HG02943 (cell line): ENCODE results near the gene SLC4A2.
A peak's percentile ranks its signal among the peaks of the same experiment; 100 is the strongest.
"Not testable (repeated sequence)": the region's sequence is repeated elsewhere in the genome, so short reads cannot be mapped to it uniquely, and the experiment has no call there.

Source experiments
- ATAC-seq: cut with Tn5 transposase; IDR thresholded peaks from one replicate; pipeline ENCODE4 v1.9.1; 2021; ENCODE audit warnings: mild to moderate bottlenecking, low read depth, moderate library complexity; ENCODE audit not compliant: unreplicated experiment

The SLC4A2 gene

DNA sequence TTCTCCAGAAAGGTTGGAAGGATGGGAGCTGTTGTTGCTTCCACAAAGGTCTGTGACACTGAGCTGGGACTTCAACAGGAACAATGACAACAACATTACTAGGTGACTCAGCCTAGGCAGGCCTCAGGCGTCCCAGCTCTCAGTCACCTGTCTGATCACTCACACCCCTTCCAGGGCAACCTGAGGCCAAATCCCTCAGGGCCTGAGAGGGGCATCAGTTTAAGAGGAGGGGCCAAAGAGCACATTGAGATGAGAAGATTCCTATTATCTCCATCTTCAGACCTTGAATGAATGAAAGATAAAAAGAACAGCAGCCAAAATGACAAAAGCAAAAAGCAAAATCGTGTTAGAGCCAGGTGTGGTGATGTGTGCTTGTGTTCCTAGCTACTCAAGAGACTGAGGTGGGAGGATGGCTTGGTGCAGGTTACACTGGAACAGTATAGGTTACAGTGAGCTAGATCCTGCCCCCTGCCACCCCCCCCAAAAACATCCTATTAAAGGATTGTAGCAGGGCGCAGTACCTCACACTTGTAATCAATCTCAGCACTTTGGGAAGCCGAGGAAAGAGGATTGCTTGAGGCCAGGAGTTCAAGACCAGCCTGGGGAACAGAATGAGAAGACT is 34.8 kb upstream of the SLC4A2 start, which contains the start of gene ATG9B:
Gene ATG9B (minus strand): TSS at position 60 of the 622 bp plus-strand sequence. CDS start 71 bp downstream, outside the sequence.
- no peak for ATAC-seq

DNA sequence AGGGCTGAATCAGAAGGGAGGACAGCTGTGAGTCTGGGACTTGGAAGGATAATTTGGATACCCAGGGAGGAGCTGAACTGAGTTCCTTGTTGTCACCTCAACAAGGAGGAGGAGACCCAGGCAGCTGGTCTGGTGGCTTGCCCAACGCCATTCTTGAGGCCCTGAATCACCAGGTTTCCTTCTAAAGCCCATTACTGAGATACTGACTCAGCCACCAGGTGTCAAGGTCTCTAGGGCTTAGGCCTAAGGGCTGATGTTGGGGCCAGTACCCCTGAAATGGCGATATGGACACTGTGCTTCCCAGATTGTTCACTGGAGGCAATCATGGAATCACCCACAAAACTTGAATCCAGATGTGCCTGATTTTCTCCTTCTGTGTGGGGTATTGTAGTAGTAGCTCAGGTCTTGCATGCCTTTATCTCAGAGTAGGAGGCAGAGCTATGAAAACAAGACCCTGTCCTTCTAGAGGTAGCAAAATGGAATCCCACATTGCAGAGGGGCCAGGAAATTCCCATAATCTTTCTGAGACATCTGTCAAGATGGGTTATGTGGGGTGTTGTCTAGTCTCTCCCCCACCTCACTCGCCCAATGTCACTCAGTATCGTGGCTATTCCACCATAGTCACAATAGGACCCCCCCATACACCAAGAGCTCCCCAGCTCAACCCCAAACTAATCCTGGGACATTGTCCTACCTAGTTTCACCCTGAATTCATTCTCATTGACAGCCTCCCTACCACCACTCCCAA is 33.3 kb upstream of the SLC4A2 start:
- ATAC-seq = no peak

DNA sequence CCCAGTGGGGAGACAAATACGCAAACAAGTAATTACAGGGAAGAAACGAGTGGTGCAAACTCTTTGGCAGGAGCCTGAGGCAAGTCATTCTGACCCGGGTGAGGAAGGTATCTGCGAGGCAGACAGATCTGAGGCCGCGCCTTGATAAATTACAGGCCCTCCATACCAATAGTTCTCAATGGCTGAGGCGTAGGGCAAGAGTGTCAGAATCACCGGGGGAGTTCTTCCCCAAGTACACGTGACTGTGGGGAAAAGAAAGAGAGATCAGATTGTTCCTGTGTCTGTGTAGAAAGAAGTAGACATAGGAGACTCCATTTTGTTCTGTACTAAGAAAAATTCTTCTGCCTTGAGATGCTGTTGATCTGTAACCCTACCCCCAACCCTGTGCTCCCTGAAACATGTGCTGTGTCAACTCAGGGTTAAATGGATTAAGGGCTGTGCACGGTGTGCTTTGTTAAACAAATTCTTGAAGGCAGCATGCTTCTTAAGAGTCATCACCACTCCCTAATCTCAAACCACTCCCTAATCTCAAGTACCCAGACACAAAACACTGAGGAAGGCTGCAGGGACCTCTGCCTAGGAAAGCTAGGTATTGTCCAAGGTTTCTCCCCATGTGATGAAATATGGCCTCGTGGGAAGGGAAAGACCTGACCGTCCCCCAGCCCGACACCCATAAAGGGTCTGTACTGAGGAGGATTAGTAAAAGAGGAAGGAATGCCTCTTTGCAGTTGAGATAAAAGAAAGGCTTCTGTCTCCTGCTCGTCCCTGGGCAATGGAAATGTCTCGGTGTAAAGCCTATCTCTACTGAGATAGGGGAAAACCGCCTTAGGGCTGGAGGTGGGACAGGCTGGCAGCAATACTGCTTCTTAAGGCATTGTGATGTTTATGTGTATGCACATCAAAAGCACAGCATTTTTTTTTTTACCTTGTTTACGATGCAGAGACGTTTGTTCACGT is 32.3 kb upstream of the SLC4A2 start:
- ATAC-seq = not testable (repeated sequence)

DNA sequence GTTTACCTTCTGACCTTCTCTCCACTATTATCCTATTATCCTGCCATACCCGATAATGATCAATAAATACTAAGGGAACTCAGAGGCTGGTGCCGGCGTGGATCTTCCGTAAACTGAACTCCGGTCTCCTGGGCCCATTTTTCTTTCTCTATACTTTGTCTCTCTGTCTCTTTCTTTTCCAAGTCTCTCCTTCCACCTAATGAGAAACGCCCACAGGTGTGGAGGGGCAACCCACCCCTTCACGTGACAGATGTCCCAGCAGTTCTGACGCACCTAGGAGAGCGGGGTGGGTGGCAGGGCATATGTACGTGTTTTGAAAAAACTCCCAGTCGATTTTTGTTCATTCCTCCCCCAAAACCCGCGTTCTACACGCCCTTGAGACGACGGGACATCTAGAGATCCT is 31.7 kb upstream of the SLC4A2 start:
- peak; percentile 2 for ATAC-seq

DNA sequence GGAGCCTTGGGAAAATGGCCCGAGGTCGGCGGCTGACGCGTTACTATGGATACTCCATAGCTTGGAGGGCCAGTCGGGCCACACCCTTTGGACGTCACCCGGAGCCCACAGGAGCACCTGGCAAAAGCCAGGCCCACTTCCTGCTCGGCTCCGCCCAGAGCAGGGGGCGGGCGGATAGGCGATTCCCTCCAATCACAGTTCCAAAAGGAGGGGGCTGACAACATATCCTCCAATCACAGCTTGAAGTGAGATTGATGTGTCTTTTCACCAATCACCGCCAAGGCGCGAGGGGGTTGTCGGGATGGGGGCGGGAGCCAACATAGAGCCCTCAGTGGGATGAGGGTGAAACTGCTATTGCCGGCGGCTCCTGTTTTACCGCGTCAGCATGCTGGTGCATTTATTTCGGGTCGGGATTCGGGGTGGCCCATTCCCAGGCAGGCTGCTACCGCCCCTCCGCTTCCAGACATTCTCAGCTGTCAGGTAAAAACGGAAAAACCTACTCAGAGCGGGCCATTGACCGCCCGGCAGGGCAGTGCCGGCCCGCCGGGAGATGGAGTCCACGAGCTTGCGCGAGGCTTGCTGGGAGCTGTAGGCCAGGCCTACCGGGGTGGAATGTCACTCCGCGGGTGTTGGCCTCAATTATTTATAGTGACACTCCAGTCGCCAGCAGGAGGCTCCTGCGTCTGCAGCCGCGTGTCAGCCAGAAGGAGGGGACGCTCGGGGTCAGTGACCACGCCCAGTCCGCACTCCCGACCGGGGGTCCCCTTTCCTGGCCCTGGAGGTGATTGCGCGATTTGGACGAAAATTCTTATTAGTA is 31.1 kb upstream of the SLC4A2 start, which contains the start of gene ABCB8:
Gene ABCB8 (plus strand): TSS at position 320 of the 817 bp plus-strand sequence. CDS start 66 bp downstream, at position 386.
- peak; percentile 94 for ATAC-seq

DNA sequence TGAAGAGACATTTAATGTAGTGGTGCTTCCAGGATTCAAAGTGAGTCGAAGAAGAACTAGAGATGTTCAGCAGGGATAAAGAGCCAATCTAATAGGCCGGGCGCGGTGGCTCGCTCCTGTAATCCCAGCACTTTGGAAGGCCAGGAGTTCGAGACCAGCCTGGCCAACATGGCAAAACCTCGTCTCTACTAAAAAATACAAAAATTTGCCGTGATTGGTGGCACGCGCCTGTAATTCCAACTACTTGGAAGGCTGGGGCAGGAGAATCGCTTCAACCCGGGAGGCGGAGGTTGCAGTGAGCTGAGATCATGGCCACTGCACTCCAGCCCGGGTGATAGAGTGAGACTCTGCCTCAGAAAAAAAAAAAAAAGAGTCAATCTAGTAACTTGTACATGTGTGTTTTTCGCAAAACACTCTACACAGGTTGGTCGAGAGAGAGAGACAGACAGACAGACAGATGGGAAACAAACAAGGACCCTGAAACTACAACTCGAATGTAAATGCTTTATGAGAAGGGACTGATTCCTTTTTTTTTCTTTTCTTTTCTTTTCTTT is 30.4 kb upstream of the SLC4A2 start:
- no peak for ATAC-seq

DNA sequence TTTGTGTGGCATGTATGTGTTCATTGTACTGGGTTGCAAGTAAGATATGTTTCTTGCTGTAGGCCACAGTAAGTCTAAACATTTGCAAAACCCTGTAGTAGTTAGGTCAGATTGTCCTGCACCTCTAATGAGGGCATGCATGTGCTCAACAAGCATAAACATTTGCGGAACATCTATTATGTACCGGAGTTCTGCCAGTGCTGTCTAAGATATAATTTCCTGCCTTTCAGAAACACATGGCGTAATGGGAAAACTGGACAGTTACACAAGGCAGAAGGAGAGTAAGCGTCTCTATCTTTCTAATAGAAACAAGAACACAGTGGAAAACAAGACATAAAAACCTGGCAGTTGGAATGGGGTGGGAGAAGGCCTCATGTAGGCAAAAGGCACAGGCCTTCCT is 28.4 kb upstream of the SLC4A2 start:
- no peak for ATAC-seq

DNA sequence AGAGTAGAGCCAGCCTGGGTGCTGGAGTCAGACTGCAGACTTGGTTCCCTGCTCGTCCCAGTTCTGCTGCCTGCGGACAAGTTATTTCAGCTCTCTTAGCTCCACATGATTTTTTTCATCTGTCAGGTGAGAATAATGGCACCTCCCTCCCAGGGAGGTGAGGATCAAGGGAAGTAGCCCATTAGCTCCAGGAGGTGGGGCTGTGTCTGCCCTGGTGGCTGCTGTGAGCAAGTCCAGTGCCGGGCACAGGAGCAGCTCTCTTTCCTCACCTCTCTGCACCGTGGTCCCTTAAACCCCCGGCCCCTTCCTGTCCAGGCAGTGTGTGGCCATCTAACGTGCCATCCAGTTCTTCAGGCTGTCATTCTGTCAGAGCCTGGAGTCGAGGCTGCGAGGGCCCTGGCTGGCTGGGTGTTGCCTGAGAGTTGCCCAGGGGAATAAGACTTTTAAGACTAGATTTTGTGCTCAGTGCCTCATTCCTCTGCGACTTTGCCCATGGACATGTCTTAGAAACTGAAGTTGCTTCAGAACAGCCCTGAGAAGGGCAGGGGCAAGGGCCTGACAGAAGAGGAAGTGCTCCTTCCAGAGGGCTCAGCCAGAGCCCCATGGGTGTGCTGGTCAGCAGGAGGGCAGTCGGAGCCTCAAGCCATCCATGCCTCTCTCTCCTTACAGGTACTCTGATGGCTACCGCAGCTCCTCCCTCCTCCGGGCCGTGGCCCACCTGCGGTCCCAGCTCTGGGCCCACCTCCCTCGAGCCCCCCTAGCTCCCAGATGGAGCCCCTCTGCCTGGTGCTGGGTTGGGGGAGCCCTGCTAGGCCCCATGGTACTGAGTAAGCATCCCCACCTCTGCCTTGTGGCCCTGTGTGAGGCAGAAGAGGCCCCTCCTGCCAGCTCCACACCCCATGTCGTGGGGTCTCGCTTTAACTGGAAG is 26.2 kb upstream of the SLC4A2 start:
- no peak for ATAC-seq

DNA sequence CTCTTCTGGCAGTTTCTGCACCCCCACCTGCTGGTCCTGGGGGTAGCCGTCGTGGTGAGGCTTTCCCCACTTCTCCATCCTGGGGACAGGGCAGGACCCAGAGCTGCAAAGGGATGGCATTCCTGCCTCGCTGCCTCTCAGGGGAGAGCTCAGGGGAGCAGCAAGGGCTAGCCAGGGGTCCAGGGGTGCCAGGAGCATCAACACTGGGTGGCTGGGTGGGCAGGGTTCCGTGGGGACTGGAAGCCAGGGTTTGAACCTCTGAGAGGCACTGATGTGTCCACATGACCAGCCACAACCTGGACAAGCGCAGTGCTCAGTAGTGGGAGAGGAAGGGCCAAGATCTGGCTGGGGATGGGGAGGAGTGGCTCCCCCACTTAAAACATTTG is 25.5 kb upstream of the SLC4A2 start:
- ATAC-seq = no peak

DNA sequence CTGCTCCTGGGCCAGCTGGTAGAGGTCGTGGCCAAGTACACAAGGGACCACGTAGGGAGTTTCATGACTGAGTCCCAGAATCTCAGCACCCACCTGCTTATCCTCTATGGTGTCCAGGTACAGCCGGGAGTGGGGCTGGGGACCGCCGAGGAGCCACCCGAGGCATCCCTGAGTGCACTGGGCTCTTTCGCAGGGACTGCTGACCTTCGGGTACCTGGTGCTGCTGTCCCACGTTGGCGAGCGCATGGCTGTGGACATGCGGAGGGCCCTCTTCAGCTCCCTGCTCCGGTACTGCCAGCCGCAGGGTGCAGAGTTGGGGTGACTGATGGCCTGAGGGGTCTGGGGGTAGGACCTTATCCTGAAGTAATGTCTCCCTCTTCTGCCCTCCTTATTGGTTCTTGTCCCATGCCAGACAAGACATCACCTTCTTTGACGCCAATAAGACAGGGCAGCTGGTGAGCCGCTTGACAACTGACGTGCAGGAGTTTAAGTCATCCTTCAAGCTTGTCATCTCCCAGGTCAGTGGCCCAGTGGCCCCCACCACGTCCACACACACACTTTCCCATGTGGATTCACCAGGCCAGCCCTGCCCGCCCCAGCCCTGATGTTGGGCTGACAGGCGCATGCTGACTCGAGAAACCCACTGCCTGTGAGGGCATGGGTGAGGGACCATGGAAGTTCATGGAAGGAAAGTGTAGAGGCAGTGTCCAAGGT is 24.9 kb upstream of the SLC4A2 start:
- ATAC-seq = no peak

DNA sequence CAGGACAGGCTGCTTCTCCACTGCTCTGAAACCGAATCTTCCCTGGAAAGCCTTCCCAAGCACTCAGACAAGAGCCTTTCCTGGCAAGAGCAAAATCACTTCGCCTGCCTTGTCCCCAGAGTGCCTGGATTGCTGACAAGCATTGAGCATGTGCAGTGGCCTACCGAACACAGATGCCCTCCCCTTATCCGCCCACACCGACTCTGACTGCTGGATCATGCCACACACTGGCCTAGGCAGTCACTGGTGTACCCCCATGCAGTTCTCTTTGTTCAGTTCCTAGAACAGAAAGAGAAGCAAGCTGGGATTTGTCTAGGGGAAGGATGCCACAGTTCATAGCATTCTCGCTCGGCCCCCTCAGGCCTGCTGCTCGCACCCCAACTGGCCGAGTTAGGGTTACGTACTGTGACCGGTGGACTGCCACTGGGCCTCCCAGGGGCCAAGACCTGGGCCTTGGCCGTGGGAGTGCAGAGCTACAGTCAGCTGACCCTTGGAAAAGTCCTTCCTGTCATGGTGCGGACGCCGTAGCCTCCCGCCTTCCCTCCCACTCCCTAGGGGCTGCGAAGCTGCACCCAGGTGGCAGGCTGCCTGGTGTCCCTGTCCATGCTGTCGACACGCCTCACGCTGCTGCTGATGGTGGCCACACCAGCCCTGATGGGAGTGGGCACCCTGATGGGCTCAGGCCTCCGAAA is 24.2 kb upstream of the SLC4A2 start:
- no peak for ATAC-seq

DNA sequence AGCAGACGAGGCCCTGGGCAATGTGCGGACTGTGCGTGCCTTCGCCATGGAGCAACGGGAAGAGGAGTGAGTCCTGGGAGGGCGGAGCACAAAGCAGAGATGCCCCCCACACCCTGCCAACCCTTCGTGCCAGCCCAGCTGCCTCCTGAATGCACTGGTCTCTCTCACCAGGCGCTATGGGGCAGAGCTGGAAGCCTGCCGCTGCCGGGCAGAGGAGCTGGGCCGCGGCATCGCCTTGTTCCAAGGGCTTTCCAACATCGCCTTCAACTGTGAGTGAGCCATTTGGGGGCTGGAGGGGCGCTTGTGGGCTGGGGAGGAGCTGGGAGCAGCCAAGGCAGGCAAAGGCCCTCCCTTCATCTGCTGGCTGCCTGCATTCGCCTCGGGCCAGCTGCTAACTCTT is 23.5 kb upstream of the SLC4A2 start:
- no peak for ATAC-seq

DNA sequence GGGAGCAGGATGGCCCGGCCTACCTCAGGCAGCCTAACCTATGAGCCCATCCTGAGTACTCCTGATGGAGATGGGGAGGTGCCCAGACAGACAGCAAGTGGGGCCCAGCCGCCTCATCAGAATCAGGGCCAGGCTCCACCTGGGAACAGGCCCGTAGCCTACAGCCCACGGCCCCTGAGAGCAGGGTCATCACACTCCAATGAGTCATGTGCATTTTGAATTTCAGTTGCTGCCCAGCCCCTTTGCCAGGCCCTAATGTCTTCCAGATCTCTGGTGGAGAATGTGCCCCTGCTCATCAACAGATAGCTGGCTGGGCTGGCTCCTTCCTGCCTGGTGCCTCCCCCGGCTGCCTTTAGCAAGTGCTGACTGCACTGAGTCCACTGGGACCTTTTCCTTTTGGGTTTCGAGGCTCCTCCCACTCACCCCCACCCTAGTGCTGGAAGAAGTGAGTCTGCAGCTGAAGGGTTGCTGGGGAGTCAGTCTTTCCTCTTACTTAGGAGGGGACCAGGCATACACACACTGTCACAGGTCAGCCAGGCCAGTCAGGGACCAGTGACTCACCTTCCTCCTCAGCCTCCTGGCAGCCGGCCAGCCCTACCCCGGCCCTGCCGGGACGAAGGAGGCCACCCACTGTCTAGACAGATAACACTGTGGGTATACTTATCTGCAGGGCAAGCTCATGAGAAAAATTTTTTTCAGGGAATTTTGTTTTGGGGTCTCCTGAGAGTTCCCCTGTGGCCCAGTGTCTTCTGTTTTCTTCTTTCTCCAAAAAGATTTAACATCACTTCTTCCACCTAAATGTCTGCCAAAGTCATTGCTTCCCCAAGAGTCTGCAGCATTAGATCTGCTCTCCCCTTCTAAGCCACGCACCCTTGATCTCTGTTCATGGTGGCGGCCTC is 20.2 kb upstream of the SLC4A2 start:
- no peak for ATAC-seq

DNA sequence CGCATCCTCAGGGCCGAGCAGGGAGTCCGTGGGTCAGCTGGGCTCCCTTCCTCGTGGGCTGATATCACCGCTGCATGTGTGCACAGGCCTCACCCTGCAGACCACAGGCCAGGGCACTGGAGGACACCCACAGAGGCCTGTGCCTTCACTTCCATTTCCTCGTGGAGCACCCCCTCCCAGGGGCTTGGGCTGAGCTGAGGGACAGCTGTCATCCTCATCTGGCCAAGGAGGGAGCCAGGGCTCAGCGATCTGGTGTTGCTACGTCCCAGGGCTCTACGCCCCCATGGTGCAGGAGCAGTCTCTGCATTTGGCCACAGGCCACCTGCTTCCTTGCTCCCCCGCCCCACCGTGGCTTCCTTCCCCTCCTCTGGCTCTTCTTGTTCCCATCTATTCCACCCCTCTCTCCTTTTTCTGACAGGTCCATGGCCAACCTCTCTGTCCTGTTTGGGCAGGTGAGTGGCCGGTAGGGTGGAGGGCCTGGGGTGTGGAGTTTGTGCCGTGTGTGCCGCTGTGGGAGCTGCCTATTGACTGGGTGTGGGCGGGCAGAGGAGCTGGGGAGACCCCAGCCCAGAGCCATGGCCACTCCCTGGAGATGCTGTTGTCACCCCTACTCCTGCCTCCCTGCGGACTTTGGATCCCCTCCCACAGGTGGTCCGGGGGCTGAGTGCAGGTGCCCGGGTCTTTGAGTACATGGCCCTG is 19.4 kb upstream of the SLC4A2 start:
- ATAC-seq = no peak

DNA sequence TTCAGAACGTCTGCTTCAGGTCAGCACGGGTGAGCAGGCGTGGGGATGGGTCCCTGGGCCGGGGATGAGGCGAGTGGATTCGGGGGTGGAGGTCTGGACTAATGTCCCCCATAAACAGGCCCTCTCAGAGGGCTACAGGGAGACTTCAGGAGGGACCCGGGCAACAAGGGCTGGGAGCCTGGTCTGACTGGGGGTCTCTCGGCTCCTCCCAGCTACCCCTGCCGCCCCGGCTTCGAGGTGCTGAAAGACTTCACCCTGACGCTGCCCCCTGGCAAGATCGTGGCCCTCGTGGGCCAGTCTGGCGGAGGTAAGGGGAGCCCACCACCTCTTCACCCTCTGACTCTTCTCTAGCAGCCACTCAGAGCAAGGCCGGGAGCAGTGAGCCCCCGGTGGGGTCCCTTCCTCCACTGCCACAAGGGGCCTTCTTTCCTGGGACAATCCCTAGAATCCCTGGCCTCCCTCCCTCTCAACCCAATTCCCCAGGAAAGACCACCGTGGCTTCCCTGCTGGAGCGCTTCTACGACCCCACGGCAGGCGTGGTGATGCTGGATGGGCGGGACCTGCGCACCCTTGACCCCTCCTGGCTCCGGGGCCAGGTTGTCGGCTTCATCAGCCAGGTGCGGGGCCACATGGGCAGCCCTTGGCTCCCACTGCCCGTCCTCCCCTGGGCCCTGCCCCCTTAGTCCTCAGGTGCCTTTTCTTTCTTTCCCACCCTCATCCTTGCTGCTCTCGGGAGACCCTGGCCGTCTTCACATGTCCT is 18.6 kb upstream of the SLC4A2 start:
- ATAC-seq = no peak
